ENCODE data around the gene TNNC2. TPM values are rescaled to one million over a fixed set of nuclear protein-coding genes. Genes with fewer than 3 reads are reported as not detected.

Gene TNNC2
- total and polyA plus RNA-seq, 2 of the 13 experiments (the other 11 are each of a cell fraction or from before 2014, with no cell fraction given), result 1.8 to 4.7 TPM

GRCh38 chr20:45859916-45860315 lies 32.8 kb upstream of the TNNC2 start:
- no peak overlapping the region for H3K27ac ChIP-seq (ENCODE audit: extremely low read length, insufficient read depth, low read length)
- ATAC-seq, result no peak
- POLR2A ChIA-PET, result interaction anchor here (5.8 to 7.6 kb wide), 2 partner anchors 23 to 30 kb away, joined by 40 to 85 read pairs; partner anchors contain the start of genes CTSA, NEURL2 and ZSWIM1

DNA sequence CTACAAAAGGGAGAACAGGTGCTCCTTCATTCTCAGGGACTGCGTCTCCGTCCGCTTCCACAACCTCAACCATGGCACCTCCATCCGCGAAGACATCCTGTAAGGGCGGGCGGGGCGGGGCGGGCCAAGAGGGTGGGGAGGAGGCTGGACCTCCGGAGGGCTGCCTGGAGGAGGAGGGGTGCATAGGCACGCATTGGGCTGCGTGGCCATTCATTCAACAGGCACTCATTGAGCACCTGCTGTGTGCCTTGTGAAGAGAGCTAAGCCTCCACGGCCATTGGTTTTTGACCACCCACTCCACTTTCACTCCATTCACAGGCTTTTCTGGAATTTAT lies 30.7 kb upstream of the TNNC2 start:
- 47% methylated on average over 13 of the region's 13 CpGs for WGBS (ENCODE audit: low lambda C conversion rate)
- no peak for DNase-seq (ENCODE audit: low spot score)
- ChIA-PET POLR2A (interaction anchor here (0.5 to 7.6 kb wide), 12 partner anchors 11 to 85 kb away, joined by 3 to 85 read pairs (median 5); partner anchors contain the start of genes CTSA, NEURL2, PCIF1 and SNX21), CTCF (ENCODE audit: low intra/inter-chr PET ratio, low total read pairs) (no interaction called here)
- H3K36me3 ChIP-seq (replicated peaks in 1 of 2; ENCODE audit: control insufficient read depth in 1 of 2, insufficient read depth in 2 of 2, low read length in 2 of 2), result no peaks in the 10 kb centered on the region
- H3K27me3 ChIP-seq (ENCODE audit: control insufficient read depth in 1 of 2, insufficient read depth in 2 of 2, low read length in 2 of 2), result no peaks in the 10 kb centered on the region; a peak in 1 of 5 replicates
- H3K4me2 ChIP-seq (ENCODE audit: low read depth, low read length), result peak overlapping the region; percentile 87
- in situ Hi-C loops (cut with HindIII; ENCODE audit: extremely low pct_ligation_motif_present, low pct_unique_long_range_greater_than_20kb) (no loop called here), intact Hi-C loops (cut with micrococcal nuclease; ENCODE audit: unreplicated experiment) (loop anchor here (2.0 kb wide), 2 partner anchors 33 to 77 kb away; partner anchors contain the start of genes CTSA, NEURL2 and PCIF1)
- H3K27ac ChIP-seq (ENCODE audit: extremely low read length, insufficient read depth, low read length), result peak overlapping the region; percentile 43
- H2AFZ ChIP-seq (ENCODE audit: low read length), result no peak overlapping the region
- no peaks in the 10 kb centered on the region for H3K9me3 ChIP-seq (ENCODE audit: low read length)
- FAIRE-seq, result no peak
- no TSS peak for BruUV-seq (replicated peaks)
- H4K20me1 ChIP-seq (ENCODE audit: insufficient read depth, low read length), result no peaks in the 10 kb centered on the region
- H3K4me3 ChIP-seq (replicated peaks in 1 of 3; ENCODE audit: insufficient read depth in 1 of 3, low read depth in 2 of 3, low read length in 3 of 3), result peak overlapping the region; percentile 78 to 91 (median 83)
- H3K79me2 ChIP-seq (ENCODE audit: insufficient read depth, low read length), result peaks cover 4% of the 10 kb centered on the region
- peaks cover 59% of the 10 kb centered on the region for H3K4me1 ChIP-seq (ENCODE audit: insufficient read depth, low read length)
- peak overlapping the region; percentile 80 for H3K9ac ChIP-seq (ENCODE audit: insufficient read depth, low read depth, low read length)
- ATAC-seq, result no peak
- TF ChIP-seq ZMYM3 (CRISPR knock-in tag; IDR thresholded peaks at IDR 0.05) (peak; percentile 27; the same call in 1 of the 2 replicates), ZNF691 (CRISPR knock-in tag; IDR thresholded peaks at IDR 0.05; ENCODE audit: borderline replicate concordance, low read depth) (0 out of 2 replicates have a peak, but pooled peaks have one; percentile 5), ZBTB20 (CRISPR knock-in tag; IDR thresholded peaks at IDR 0.05; ENCODE audit: borderline replicate concordance, low read depth) (no peak), ZKSCAN8 (CRISPR knock-in tag; IDR thresholded peaks at IDR 0.05; ENCODE audit: borderline replicate concordance) (peak; percentile 84; the same call in 1 of the 2 replicates), ZNF773 (CRISPR knock-in tag; IDR thresholded peaks at IDR 0.05; ENCODE audit: borderline replicate concordance) (peak; percentile 15; the same call in 1 of the 2 replicates), ZNF530 (CRISPR knock-in tag; IDR thresholded peaks at IDR 0.05; ENCODE audit: low read depth) (0 out of 2 replicates have a peak, but pooled peaks have one; percentile 16), ZBTB38 (CRISPR knock-in tag; IDR thresholded peaks at IDR 0.05) (peak; percentile 30; the same call in 1 of the 2 replicates), MYC (CRISPR knock-in tag; IDR thresholded peaks at IDR 0.05; ENCODE audit: borderline replicate concordance) (0 out of 2 replicates have a peak, but pooled peaks have one; percentile 10), SIN3B (IDR thresholded peaks at IDR 0.05; ENCODE audit: low read length) (0 out of 2 replicates have a peak, but pooled peaks have one; percentile 13), ZFP36 (IDR thresholded peaks at IDR 0.05; ENCODE audit: borderline replicate concordance, low read depth, low read length, partially characterized antibody) (peak; percentile 87), ZNF224 (CRISPR knock-in tag; IDR thresholded peaks at IDR 0.05) (no peak)
- TF ChIP-seq, protein P1, sequence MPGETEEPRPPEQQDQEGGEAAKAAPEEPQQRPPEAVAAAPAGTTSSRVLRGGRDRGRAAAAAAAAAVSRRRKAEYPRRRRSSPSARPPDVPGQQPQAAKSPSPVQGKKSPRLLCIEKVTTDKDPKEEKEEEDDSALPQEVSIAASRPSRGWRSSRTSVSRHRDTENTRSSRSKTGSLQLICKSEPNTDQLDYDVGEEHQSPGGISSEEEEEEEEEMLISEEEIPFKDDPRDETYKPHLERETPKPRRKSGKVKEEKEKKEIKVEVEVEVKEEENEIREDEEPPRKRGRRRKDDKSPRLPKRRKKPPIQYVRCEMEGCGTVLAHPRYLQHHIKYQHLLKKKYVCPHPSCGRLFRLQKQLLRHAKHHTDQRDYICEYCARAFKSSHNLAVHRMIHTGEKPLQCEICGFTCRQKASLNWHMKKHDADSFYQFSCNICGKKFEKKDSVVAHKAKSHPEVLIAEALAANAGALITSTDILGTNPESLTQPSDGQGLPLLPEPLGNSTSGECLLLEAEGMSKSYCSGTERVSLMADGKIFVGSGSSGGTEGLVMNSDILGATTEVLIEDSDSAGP (CRISPR knock-in tag; IDR thresholded peaks at IDR 0.05; ENCODE audit: borderline replicate concordance), result 0 out of 2 replicates have a peak, but pooled peaks have one; percentile 11
- TF ChIP-seq, protein P2, sequence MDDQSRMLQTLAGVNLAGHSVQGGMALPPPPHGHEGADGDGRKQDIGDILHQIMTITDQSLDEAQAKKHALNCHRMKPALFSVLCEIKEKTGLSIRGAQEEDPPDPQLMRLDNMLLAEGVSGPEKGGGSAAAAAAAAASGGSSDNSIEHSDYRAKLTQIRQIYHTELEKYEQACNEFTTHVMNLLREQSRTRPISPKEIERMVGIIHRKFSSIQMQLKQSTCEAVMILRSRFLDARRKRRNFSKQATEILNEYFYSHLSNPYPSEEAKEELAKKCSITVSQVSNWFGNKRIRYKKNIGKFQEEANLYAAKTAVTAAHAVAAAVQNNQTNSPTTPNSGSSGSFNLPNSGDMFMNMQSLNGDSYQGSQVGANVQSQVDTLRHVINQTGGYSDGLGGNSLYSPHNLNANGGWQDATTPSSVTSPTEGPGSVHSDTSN (CRISPR knock-in tag; IDR thresholded peaks at IDR 0.05; ENCODE audit: borderline replicate concordance), result no peak

More at GRCh38 chr20:45859916-45860315, 32.8 kb upstream of the TNNC2 start:
- Histone ChIP-seq H3K4me2 (ENCODE audit: low read depth, low read length) (no peak overlapping the region), H3K36me3 (replicated peaks in 1 of 2; ENCODE audit: control insufficient read depth in 1 of 2, insufficient read depth in 2 of 2, low read length in 2 of 2) (no peaks in the 10 kb centered on the region), H3K4me3 (replicated peaks in 1 of 3; ENCODE audit: insufficient read depth in 1 of 3, low read depth in 2 of 3, low read length in 3 of 3) (no peak overlapping the region), H3K9me3 (ENCODE audit: low read length) (no peaks in the 10 kb centered on the region), H3K27me3 (ENCODE audit: control insufficient read depth in 1 of 2, insufficient read depth in 2 of 2, low read length in 2 of 2) (no peaks in the 10 kb centered on the region; a peak in 1 of 5 replicates), H2AFZ (ENCODE audit: low read length) (no peak overlapping the region), H3K9ac (ENCODE audit: insufficient read depth, low read depth, low read length) (no peak overlapping the region), H4K20me1 (ENCODE audit: insufficient read depth, low read length) (no peaks in the 10 kb centered on the region), H3K4me1 (ENCODE audit: insufficient read depth, low read length) (peaks cover 79% of the 10 kb centered on the region), H3K79me2 (ENCODE audit: insufficient read depth, low read length) (peaks cover 4% of the 10 kb centered on the region)
- no TSS peak for BruUV-seq (replicated peaks)
- FAIRE-seq, result no peak
- CTCF ChIA-PET (ENCODE audit: low intra/inter-chr PET ratio, low total read pairs), result no interaction called here
- intact Hi-C loops (cut with micrococcal nuclease; ENCODE audit: unreplicated experiment) (no loop called here), in situ Hi-C loops (cut with HindIII; ENCODE audit: extremely low pct_ligation_motif_present, low pct_unique_long_range_greater_than_20kb) (no loop called here)
- 95% methylated on average over 5 of the region's 5 CpGs for WGBS (ENCODE audit: low lambda C conversion rate)
- no peak for DNase-seq (ENCODE audit: low spot score)
- no peak for TF ChIP-seq ZNF326 (CRISPR knock-in tag; IDR thresholded peaks at IDR 0.05; ENCODE audit: borderline replicate concordance)
- TF ChIP-seq ONECUT2 (CRISPR knock-in tag; IDR thresholded peaks at IDR 0.05), result no peak
